DMS79 treated with DMSO at 0.1 percent for 48 hours (cell line): ENCODE measurements around the gene EBF3.

ENCODE experiments used
- DNase-seq: peaks from one replicate; lab custom pipeline; 2025; lab: John Stamatoyannopoulos, UW

EBF3 gene

GRCh38 chr10:129871966-129872365 is 92.1 kb downstream of the EBF3 start:
- DNase-seq: no peak

- DNase-seq: peak; percentile 54
Measured at GRCh38 chr10:129870961-129871621, 93.0 kb downstream of the EBF3 start.

- no peak for DNase-seq
Measured at GRCh38 chr10:129870474-129870757, 93.7 kb downstream of the EBF3 start.

- DNase-seq: peak; percentile 0
Measured at GRCh38 chr10:129869596-129870473, 94.2 kb downstream of the EBF3 start.

GRCh38 chr10:129868449-129869035 is 95.5 kb downstream of the EBF3 start:
- no peak for DNase-seq

GRCh38 chr10:129867631-129868179 is 96.4 kb downstream of the EBF3 start:
- DNase-seq: no peak

- DNase-seq: no peak
Measured at GRCh38 chr10:129866894-129867293, 97.2 kb downstream of the EBF3 start.

GRCh38 chr10:129865960-129866359 is 98.1 kb downstream of the EBF3 start:
- no peak for DNase-seq

GRCh38 chr10:129865413-129865812 is 98.7 kb downstream of the EBF3 start:
- DNase-seq: no peak

- no peak for DNase-seq
Measured at GRCh38 chr10:129864601-129865126, 99.4 kb downstream of the EBF3 start.

GRCh38 chr10:129864082-129864481 is 100.0 kb downstream of the EBF3 start:
- no peak for DNase-seq

- no peak for DNase-seq
Measured at GRCh38 chr10:129863201-129863663, 100.8 kb downstream of the EBF3 start.

GRCh38 chr10:129861776-129862531 is 102.1 kb downstream of the EBF3 start:
- peak; percentile 72 for DNase-seq

- DNase-seq: no peak
Measured at GRCh38 chr10:129860396-129860795, 103.7 kb downstream of the EBF3 start.

- DNase-seq: no peak
Measured at GRCh38 chr10:129859536-129859935, 104.5 kb downstream of the EBF3 start.

GRCh38 chr10:129857242-129857960 is 106.7 kb downstream of the EBF3 start:
- no peak for DNase-seq

- DNase-seq: no peak
Measured at GRCh38 chr10:129855836-129856563, 108.1 kb downstream of the EBF3 start.

- DNase-seq: no peak
Measured at GRCh38 chr10:129854796-129855705, 109.0 kb downstream of the EBF3 start.

- DNase-seq: no peak
Measured at GRCh38 chr10:129854158-129854557, 109.9 kb downstream of the EBF3 start.
